PC-9 (cell line): Measurements from ENCODE around the gene AAK1. TPM values are rescaled to one million over a fixed set of nuclear protein-coding genes. Genes with fewer than 3 reads are reported as not detected.

Experiments used
- BruUV-seq: library from RNA; stranded (reverse); fragments of 400-500 nt; replicated peaks from 2 replicates; lab custom pipeline; 2021; lab: Mats Ljungman, UMichigan
- CTCF ChIA-PET: fragments of 300-600 bp; sonication (Branson Sonifier 250); formaldehyde crosslinking; loops from one replicate; lab custom pipeline; 2022; ENCODE audit warnings: antibody characterized with exemption; lab: Charles Lee
- POLR2A ChIA-PET: fragments of 300-600 bp; sonication (Branson Sonifier 250); formaldehyde crosslinking; loops from one replicate; lab custom pipeline; 2022; ENCODE audit warnings: antibody characterized with exemption; ENCODE audit not compliant: unreplicated experiment; lab: Charles Lee
- DNase-seq, 2 experiments: peaks; one replicate each; pipeline versions ENCODE4 v3.0.0 to v3.0.0-alpha.2; 2015 to 2022; ENCODE audit warnings: mixed read lengths in 1 of 2
- H2AFZ ChIP-seq: fragments of 200-600 bp; sonication (generic); 2 replicates; pipeline ENCODE4 v1.8.1; 2017; ENCODE audit warnings: antibody characterized with exemption
- H3F3A ChIP-seq: fragments of 200-600 bp; sonication (generic); 2 replicates; pipeline ENCODE4 v1.8.1; 2017; ENCODE audit warnings: antibody characterized with exemption, mild to moderate bottlenecking, low read depth; ENCODE audit not compliant: insufficient read depth
- H3K27ac ChIP-seq: fragments of 200-600 bp; sonication (generic); 2 replicates; pipeline ENCODE4 v1.6.1; 2016; ENCODE audit warnings: mixed run types
- H3K27me3 ChIP-seq: fragments of 200-600 bp; sonication (generic); 2 replicates; pipeline ENCODE4 v1.6.1; 2016; ENCODE audit warnings: low read depth, mixed run types; ENCODE audit not compliant: insufficient read depth
- H3K36me3 ChIP-seq: fragments of 200-600 bp; sonication (generic); 2 replicates; pipeline ENCODE4 v1.6.1; 2016; ENCODE audit warnings: low read depth, mixed run types
- H3K4me1 ChIP-seq: fragments of 200-600 bp; sonication (generic); replicated peaks from 2 replicates; pipeline ENCODE4 v1.6.1; 2016; ENCODE audit warnings: mixed run types; ENCODE audit not compliant: insufficient read depth
- H3K4me2 ChIP-seq: fragments of 200-600 bp; sonication (generic); 2 replicates; pipeline ENCODE4 v1.6.1; 2017; ENCODE audit warnings: mixed run types
- H3K4me3 ChIP-seq: fragments of 200-600 bp; sonication (generic); 2 replicates; pipeline ENCODE4 v1.6.1; 2016; ENCODE audit warnings: mixed run types
- H3K79me2 ChIP-seq: fragments of 200-600 bp; sonication (generic); 2 replicates; pipeline ENCODE4 v1.6.1; 2017; ENCODE audit warnings: low read depth, mixed run types
- H3K9me2 ChIP-seq: fragments of 200-600 bp; sonication (generic); 2 replicates; pipeline ENCODE4 v1.8.1; 2017; ENCODE audit warnings: mild to moderate bottlenecking; ENCODE audit not compliant: insufficient read depth
- H3K9me3 ChIP-seq: fragments of 200-600 bp; sonication (generic); 2 replicates; pipeline ENCODE4 v1.8.1; 2016; ENCODE audit warnings: low read depth; ENCODE audit not compliant: insufficient read depth
- H4K20me1 ChIP-seq: fragments of 200-600 bp; sonication (generic); 2 replicates; pipeline ENCODE4 v1.8.1; 2017; ENCODE audit not compliant: insufficient read depth
- EZH2 ChIP-seq: fragments of 200-600 bp; sonication (generic); IDR thresholded peaks from 2 replicates; pipeline ENCODE4 v1.8.0; 2017; ENCODE audit warnings: antibody characterized with exemption, low read depth
- intact Hi-C: fragments of 100-400 bp; cut with micrococcal nuclease; formaldehyde crosslinking; loops from one replicate; pipeline ENCODE4 v1.10.0; 2022; ENCODE audit not compliant: unreplicated experiment
- total RNA-seq: library from RNA; stranded (reverse); gene quantifications from 2 replicates; pipeline ENCODE4 v1.2.3, GENCODE V29; 2021
- TF ChIP-seq, protein P1 (sequence below): fragments of 200-600 bp; sonication (generic); conservative IDR thresholded peaks from 2 replicates; pipeline ENCODE4 v1.6.1; 2017; ENCODE audit warnings: mixed run types, antibody characterized with exemption, mild to moderate bottlenecking, moderate library complexity

AAK1 gene
- total RNA-seq, 1 experiment from 2014 or later: 66.6 TPM

DNA sequence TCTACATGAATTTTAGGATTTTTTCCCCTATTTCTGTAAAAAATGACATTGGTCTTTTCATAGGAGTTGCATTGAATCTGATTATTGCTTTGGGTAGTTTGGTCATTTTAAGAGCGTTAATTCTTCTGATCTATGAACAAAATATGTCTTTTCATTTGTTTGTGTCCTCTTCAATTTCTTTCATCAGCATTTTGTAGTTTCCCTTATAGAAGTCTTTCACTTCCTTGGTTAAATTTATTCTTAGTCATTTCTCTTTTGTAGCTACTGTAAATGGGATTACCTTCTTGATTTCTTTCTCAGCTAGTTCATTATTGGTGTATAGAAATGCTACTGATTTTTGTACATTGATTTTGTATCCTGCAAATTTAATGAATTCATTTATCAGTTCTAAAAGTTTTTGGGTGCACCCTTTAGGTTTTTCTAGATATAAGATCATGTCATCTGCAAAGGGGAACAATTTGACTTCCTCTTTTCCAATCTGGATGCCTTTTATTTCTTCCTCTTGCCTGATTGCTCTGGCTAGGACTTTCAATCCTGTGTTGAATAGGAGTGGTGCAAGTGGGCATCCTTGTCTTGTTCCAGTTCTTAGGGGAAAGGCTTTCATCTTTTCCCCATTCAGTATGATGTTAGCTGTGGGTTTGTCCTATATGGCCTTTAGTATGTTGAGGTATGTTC, 36.6 kb upstream of the AAK1 start:
- no peak overlapping the region for H2AFZ ChIP-seq
- H3K9me2 ChIP-seq: no peaks in the 10 kb centered on the region
- DNase-seq: no peak
- H3K9me3 ChIP-seq: no peaks in the 10 kb centered on the region
- no peak overlapping the region for H3K4me2 ChIP-seq
- peaks cover 20% of the 10 kb centered on the region for H3K4me1 ChIP-seq
- H3K27ac ChIP-seq: no peak overlapping the region
- ChIA-PET CTCF (no interaction called here), POLR2A (no interaction called here)
- H3K36me3 ChIP-seq: no peaks in the 10 kb centered on the region
- intact Hi-C loops: no loop called here
- no peak overlapping the region for H3K4me3 ChIP-seq
- H3K27me3 ChIP-seq: no peaks in the 10 kb centered on the region
- H3K79me2 ChIP-seq: no peaks in the 10 kb centered on the region
- H4K20me1 ChIP-seq: no peaks in the 10 kb centered on the region
- no TSS peak for BruUV-seq
- H3F3A ChIP-seq: no peaks in the 10 kb centered on the region
- TF ChIP-seq, protein P1, sequence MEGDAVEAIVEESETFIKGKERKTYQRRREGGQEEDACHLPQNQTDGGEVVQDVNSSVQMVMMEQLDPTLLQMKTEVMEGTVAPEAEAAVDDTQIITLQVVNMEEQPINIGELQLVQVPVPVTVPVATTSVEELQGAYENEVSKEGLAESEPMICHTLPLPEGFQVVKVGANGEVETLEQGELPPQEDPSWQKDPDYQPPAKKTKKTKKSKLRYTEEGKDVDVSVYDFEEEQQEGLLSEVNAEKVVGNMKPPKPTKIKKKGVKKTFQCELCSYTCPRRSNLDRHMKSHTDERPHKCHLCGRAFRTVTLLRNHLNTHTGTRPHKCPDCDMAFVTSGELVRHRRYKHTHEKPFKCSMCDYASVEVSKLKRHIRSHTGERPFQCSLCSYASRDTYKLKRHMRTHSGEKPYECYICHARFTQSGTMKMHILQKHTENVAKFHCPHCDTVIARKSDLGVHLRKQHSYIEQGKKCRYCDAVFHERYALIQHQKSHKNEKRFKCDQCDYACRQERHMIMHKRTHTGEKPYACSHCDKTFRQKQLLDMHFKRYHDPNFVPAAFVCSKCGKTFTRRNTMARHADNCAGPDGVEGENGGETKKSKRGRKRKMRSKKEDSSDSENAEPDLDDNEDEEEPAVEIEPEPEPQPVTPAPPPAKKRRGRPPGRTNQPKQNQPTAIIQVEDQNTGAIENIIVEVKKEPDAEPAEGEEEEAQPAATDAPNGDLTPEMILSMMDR: no peak
- TF ChIP-seq EZH2: no peak

DNA sequence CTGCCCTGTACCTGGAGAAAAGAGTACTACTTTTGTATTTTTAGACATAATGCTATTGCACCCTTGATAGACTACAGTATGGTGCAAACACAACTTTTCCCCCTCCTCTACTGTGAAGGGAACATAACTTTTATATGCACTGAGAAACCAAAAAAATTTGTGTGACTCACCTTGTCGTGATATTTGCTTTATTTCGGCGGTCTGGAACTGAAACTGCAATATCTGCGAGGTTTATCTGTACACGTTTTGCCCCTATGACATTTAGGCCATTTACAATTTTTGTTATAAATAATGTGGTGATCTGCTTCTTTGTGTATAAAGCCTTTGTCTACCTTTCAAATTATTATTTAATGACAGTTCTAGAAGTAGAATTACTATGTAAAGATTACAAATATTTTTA, 34.4 kb upstream of the AAK1 start:
- no peak overlapping the region for H3K4me2 ChIP-seq
- no peaks in the 10 kb centered on the region for H3K27me3 ChIP-seq
- BruUV-seq: no TSS peak
- no peaks in the 10 kb centered on the region for H3K9me3 ChIP-seq
- H3K9me2 ChIP-seq: no peaks in the 10 kb centered on the region
- no peak for DNase-seq
- H3K36me3 ChIP-seq: no peaks in the 10 kb centered on the region
- H4K20me1 ChIP-seq: no peaks in the 10 kb centered on the region
- no peak for TF ChIP-seq EZH2
- TF ChIP-seq, protein P1: no peak
- H3K27ac ChIP-seq: no peak overlapping the region
- H3K79me2 ChIP-seq: no peaks in the 10 kb centered on the region
- POLR2A ChIA-PET: no interaction called here
- no peak overlapping the region for H3K4me3 ChIP-seq
- no peak overlapping the region for H2AFZ ChIP-seq
- peaks cover 13% of the 10 kb centered on the region for H3K4me1 ChIP-seq
- 0 out of 2 replicates have a peak, but pooled peaks cover 3% of the 10 kb centered on the region for H3F3A ChIP-seq
- CTCF ChIA-PET: no interaction called here
- intact Hi-C loops: no loop called here

DNA sequence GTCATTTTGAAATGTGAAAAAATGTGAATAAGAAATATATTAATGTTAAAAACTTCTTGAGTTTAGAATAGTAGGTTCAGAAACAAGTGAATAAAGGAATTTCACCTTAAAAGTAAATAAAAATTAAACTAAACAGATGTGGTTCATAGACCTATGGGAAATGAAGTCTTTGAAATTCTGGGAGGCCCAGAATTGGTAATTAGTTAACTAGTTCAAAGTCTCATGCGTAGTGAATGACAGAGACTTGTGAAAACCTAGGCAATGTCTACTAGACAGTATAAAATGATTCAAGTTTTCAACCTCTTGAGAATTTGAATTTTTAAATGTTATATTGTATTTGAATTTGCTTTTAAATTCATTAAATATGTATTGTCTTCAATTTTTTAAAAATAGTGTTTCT, 32.6 kb upstream of the AAK1 start:
- no peak for DNase-seq
- no peaks in the 10 kb centered on the region for H3K9me2 ChIP-seq
- H3K79me2 ChIP-seq: no peaks in the 10 kb centered on the region
- H3F3A ChIP-seq: 0 out of 2 replicates have a peak, but pooled peaks cover 3% of the 10 kb centered on the region
- CTCF ChIA-PET: no interaction called here
- H3K27ac ChIP-seq: no peak overlapping the region
- no peak overlapping the region for H3K4me2 ChIP-seq
- no peaks in the 10 kb centered on the region for H3K9me3 ChIP-seq
- H3K4me1 ChIP-seq: peaks cover 13% of the 10 kb centered on the region
- no peaks in the 10 kb centered on the region for H3K36me3 ChIP-seq
- TF ChIP-seq EZH2: no peak
- TF ChIP-seq, protein P1: no peak
- no peaks in the 10 kb centered on the region for H3K27me3 ChIP-seq
- POLR2A ChIA-PET: no interaction called here
- H2AFZ ChIP-seq: no peak overlapping the region
- intact Hi-C loops: no loop called here
- no peak overlapping the region for H3K4me3 ChIP-seq
- no peaks in the 10 kb centered on the region for H4K20me1 ChIP-seq
- no TSS peak for BruUV-seq
